GM18511 (cell line): Measurements from ENCODE around the gene ADGRB3.
"Not testable (repeated sequence)": the region's sequence is repeated elsewhere in the genome, so short reads cannot be mapped to it uniquely, and the experiment has no call there.

Experiments
- ATAC-seq: cut with Tn5 transposase; IDR thresholded peaks from one replicate; pipeline ENCODE4 v1.9.1; 2021; ENCODE audit warnings: mild to moderate bottlenecking, moderate library complexity; ENCODE audit not compliant: unreplicated experiment

Gene ADGRB3

DNA sequence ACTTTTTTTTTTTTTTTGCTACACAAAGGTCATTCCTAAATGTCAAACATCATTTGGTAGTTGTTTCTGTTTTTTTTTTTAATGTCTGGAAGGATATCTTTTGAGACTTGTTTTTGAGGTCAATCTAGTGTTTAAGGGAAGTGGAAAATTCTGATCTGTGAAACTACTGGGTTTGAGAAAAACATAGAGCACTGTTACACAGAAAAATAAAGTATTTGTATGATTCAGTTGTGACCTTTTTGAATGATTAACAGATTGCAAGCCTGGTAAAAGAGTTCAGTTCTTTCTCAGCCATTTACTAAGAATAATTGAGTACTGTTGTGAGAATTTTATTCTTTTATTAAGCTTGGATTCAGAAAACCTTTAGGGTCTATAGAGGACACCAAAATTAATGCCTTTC lies 276.7 kb downstream of the ADGRB3 start:
- no peak for ATAC-seq

DNA sequence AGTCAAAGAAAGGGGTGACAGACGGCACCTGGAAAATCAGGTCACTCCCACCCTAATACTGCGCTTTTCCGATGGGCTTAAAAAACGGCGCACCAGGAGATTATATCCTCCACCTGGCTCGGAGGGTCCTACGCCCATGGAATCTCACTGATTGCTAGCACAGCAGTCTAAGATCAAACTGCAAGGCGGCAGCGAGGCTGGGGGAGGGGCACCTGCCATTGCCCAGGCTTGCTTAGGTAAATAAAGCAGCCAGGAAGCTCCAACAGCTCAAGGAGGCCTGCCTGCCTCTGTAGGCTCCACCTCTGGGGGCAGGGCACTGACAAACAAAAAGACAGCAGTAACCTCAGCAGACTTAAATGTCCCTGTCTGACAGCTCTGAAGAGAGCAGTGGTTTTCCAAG lies 277.7 kb downstream of the ADGRB3 start:
- not testable (repeated sequence) for ATAC-seq

DNA sequence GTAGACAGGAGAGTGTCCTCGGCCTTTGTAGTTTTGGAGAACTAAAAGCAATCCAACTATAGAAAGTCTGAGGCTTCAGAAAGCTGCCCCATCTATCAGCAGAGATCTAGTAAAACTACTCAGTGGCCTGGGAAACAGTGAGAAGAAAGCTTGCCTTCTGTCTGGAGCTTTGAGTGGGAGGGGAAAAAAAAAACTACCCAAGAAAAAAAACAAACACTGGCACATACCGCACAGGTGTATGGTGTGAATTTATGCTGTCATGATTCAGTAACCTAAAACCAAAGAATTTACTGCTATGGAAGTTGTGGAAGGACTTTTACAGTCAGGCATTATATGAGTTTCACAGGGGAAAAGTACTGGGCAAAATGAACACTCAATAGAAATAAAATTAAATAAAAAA lies 280.5 kb downstream of the ADGRB3 start:
- ATAC-seq, result no peak

DNA sequence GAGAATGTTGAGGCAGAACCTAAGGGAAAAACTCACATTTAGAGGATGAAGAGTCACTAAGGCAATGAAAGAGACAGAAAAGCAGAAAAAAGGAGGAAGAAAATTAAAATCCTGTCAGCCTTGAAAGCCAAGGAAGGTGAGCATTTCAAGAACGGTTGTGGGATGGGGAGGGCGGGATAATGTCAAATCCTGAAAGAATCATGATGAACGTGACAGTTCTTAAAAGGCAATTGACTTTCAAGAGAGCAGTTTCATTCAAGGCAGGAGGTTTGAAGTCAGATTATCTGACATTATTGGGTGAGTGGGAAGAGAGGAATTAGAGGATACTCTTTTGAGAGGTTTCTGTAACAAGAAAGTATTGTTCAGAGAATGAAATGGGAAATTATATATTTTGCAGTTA lies 284.5 kb downstream of the ADGRB3 start:
- no peak for ATAC-seq

DNA sequence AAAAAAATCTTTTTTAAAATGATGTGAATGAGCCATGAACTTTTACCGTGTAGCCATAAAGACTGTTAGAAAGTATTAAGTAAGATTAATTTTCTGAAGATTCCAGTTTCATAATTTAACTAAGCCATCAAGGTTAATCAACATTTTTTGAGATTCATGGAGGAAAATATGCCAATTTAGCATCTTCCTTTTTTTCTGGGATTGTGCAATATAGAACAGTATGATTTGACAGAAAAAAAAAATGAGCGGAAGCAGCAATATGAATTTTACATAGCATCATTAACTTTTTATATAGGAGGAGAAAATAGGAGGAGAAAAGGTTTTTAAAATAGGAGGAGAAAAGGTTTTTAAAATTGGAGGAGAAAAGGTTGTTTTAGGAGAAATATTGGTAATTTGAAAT lies 306.3 kb downstream of the ADGRB3 start:
- no peak for ATAC-seq

DNA sequence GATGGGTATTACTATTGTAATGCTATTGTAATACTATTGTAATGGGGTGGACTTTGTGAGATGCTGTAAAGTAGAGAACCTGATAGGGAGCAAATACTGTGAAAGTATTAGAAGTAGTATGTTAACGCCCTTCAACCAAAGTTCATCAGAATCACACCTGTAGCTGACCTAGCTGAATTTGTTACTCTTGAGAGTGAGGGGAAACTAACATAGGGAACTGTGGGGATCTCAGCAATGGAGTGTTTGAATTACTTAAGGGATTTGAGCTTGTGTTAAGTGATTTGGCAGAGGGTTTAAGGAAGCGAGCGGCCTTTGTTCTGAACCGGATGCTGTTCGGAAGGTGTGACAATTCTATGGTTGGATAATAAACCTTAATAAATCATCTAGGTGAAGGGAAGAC lies 312.6 kb downstream of the ADGRB3 start:
- ATAC-seq, result no peak

DNA sequence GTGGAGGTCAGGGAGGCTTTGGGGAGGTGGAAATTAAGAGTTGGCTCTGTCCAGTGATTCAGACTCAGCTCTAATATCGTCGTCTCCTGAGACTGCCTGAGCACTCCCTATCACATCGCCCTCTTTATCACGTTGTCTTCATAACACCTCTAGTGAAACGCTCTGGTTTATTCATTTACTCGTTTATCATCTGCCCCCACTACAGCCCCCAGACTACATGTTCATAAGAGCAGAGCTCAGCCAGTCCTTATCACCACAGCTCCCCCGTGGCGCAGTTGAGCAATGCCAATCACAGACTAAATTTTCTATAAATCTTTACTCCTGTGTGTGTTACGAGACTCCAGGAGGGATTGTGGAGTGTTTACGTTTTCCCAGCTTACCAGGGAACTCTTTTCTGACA lies 316.2 kb downstream of the ADGRB3 start:
- ATAC-seq, result no peak

DNA sequence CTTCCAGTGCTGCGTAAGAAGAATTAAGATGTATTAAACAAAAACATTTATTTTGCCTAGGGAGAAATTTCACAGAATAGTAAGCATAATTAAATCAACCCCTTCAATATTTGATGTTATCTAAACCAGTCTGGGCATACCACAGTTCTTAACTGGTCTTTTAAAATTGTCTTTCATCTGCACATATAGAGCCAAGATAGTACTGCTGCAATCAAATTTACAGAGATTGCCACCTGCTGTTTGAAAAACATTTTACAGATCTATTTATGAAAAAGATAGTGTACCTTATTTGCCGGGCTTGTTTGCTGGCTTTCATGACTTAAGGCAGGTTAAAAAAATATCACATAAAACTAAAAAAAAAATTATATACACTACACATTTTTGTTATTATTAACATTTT lies 323.2 kb downstream of the ADGRB3 start:
- ATAC-seq, result no peak

DNA sequence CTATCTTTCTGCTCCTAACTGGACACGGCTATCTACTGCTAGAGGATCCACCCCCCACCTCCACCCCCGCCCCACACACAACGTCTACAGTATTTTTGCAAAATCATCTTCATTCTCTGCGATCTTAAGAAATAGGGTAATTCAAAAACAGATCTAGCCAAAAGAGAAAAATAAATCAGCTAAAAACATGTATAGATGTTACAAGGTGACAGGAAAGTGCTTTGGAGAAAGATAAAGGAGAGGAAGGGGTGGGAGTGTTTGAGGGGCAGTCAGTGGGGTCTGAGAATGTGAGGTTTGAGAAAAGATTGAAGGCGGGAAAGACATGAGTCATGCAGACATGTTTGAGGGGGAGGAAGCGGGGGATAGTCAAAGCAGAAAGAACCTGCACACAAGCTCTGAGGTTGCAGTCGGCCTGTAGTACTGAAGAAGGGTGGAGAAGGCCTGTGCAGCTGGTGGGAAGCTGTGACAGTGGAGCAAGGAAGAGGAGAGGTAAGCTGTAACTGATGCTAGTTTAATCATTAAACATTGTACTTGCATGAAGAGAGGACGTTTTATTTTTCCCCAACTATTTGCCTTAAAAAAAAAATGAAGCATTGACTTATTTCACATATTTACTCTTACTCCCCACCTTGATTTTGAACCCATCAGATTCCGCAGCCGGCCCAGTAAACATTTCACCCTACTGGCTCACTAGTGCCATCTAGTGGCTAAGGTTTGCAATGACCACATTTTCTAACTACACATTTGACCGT lies 332.6 kb downstream of the ADGRB3 start:
- ATAC-seq, result peak; percentile 83

DNA sequence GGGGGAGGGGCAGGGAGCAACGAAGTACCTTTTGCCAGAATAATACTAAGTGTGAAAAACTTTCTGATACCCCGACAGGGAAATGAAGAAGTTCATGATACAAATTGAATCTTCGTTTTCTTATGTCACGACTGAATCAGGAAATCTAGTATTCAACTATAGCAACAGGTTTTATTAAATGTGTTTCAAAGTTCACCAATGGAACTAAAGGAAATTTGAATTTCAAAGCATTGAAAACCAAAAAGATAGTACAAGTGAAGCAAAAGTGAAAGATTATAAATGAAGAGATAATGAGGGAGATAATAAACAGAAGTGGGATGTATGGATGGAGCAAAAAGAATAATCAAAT lies 333.2 kb downstream of the ADGRB3 start:
- no peak for ATAC-seq

DNA sequence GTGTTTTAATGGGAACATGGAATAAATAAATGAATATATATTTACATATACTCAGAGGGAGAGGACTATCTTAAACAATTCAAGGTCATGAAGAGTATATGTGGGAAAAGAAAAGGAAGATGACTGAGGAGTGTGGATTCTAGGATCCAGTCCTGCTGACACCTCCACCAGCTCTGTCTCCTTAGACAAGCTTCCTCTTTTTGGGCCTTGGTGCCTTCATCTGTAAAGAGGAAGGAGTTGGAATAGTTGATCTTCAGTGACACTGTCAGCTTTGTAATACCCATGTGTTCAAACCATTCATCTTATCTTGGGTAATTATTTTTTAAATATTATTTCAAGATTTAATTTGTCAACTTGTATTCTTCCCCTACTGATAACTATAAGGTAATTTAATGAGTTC lies 338.0 kb downstream of the ADGRB3 start:
- no peak for ATAC-seq

DNA sequence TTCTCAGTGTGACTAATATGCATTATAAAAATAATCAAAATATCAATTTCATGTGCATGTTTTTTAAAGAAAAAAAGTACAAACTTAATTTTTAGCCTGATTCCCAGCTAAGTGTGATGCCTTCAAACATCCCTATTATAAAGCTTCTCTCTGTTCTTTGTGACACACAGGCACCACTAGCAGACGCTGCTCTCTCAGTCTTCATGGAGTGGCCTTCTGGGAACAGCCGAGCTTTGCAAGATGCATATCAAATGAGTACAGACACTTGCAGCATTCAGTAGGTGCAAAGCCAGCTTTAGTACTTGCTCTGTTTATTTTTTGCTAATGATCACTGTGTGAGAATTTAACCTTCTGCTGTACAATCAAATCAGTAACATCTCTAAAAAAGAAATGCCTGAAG lies 340.0 kb downstream of the ADGRB3 start:
- ATAC-seq, result no peak

DNA sequence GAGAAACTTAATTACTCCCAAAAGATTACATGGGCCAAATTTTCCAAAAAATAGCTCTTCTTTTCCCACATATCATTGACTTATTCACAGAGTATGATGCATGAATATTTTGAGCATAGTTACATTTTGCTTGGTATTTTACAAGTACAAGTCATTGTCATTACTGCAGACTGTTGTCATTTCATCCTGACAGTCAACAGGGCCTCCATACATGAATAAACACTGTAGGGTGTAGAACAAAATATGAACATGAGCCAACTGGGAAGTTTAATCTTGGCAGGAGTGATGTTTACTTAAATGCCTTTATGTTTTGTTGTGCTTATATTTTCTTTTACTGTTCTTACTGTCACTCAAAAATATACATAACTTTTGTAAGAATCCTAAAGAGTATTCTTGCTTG lies 340.7 kb downstream of the ADGRB3 start:
- ATAC-seq, result no peak

DNA sequence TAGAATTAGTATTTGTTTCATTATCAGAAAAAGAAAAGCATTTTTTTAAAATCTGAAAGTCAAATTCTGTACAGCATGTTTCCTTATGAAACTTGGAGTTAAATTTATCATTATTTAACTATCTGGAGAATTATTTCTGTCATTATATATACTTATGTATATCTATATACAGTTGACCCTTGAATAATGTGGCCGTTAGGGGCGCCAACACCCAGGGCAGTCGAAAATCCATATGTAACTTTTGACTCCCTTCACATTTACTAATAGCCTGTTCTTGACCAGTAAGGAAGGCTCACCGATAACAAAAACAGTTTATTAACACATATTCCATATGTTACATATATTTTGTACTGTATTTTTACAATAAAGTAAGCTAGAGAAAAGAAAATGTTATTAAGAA lies 341.2 kb downstream of the ADGRB3 start:
- ATAC-seq, result no peak

DNA sequence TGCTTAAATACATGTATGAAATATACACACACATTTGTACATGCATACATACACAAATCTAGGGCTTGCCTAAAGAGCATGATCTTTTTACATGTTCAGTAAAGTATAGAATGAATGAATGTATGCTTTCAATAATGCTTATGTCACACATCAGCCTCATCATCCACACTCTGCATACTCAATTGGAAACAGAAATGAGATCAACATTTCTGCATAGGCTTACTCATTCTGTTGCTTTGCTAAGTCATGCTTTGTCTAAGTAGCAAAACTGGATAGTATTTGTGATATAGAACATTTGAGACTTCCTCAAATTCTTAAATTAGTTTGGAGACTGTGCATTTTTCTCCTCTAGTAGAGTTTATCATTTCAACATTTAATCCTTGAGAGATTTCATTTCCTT lies 343.3 kb downstream of the ADGRB3 start:
- no peak for ATAC-seq

DNA sequence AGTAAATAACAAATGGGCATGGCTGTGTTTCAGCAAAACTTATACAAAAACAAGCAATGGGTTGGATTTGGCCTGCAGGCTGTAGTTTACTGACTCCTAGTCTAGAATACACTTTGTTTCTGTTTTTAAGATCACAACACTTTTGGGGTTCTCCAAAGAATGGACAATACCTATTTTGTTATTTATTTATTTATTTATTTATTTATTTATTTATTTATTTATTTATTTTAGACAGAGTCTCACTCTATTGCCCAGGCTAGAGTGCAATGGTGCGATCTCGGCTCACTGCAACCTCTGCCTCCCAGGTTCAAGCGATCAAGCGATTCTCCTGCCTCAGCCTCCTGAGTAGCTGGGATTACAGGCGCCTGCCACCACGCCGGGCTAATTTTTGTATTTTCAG lies 346.6 kb downstream of the ADGRB3 start:
- not testable (repeated sequence) for ATAC-seq

DNA sequence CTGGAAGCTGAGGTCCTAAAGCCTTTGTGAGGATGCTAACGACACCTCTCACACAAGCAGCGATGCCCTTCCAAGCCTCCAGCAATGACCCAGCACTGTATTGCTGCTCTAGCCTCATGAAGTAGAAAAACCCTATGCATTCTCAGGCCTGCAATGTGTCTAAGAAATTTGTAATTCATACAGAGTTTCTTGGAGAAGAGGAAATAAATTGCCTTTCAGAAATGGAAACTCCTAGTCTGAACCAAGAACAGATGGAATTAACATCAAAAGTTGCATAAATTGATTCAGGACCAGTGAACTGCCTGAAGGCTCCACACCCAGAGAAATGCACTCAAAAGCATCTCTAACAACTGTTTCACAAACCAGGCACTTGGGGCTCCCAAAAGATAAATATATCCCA lies 353.6 kb downstream of the ADGRB3 start:
- no peak for ATAC-seq

DNA sequence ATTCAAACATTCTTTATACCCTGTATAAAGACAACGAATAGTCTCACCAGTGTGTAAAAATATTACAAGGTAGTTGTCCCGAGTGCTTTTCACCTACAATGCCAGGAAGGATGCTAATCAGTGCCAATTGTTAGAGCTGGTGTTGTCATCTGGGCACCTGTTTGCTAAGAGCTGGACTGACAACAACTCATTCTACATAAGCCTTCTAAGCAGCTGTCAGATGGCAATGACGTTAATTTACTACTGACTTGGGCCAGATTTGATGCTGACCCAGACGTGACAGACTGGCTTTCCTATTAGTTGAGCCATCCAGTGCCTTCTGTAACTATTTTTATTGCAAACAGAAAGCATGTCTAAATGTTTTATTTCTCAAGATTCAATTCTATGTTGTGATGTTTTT lies 355.2 kb downstream of the ADGRB3 start:
- no peak for ATAC-seq

DNA sequence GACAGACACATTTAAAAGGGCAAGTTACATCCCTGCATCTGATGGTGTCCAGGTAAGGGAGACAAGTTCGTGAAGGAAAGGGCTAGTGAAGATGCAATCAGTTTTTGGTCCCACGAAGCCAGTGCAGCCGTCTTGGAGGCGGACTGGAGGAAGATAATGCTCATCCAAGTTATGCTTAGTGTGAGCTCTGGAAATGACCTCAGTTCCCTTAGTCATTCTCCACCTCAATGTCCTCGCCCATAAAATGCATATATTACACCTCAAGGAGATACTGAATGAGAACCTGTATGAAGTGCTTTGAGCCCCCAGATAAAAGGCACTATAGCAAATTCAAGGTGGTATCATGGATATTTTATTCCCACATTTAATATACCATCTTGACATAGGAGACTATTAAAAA lies 358.8 kb downstream of the ADGRB3 start:
- ATAC-seq, result no peak

DNA sequence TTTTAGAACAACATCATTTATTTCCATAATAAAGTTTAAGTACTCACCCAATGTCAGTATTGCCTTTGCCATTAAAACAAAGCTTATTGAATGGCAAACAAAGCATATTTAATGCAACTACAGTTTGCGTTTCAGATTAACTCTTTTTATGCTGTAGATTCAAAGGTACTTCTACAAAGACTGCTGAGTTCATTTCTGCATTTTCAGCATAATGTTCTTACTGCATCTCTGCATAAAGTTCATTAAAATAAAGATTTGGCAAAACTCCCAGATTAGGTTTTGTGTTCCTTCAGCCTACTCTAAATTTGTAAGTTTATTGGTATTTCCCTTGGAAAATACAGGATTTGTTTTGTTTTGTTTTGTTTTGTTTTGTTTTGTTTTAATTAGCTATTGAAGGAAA lies 359.4 kb downstream of the ADGRB3 start:
- ATAC-seq, result no peak

DNA sequence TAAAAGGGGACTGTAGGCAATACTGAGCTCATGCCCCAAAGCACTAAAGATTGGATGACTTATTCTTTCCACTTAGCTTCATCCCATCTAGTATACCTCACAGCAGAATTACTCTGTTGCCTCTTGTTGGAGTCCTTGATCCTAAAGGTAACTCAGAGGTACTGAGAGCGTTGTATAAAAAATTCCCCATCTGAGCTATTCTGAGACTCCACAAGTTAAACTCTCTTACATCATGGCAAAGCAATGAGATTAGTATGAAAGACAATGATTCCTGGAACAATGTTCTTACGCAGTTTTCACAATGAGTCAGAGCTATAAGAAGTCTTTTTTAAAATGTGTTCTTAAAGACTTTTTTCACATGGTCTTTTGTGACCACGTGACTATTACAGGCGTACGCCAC lies 370.1 kb downstream of the ADGRB3 start:
- no peak for ATAC-seq

DNA sequence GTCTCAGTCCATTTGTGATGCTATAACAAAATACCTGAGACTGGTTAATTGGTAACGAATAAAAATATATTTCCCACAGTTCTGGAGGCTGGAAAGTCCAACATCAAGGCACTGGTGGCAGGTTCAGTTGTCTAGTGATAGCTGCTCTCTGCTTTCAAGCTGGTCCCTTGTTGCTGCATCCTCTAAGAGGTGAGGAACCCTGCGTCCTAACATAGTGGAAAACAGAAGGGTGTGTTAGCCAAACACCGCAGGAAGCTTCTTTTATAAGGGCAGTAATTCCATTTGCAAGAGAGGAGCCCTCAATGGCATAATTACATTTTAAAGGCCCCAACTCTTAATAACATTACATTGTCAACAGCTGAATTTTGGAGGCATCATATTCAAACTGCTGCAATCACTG lies 372.7 kb downstream of the ADGRB3 start:
- ATAC-seq, result no peak

DNA sequence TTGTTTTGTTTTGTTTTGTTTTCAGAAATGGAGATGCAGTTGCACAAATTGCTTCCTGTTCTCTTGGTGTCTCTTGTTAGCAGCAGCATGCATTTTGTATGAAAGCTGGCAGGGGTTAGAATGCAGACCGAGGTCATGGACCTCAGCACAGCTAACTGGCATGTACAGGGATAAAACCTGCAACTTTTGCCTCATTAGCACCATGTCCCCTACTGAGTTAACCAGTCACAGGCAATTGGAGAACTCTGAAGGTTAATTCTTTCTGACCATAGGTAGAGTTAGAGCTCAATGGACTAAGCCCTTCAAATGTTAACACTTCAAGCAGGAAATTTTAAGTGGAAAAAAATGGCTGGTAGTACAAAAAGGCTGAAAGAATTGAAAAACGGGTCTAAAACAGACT lies 377.1 kb downstream of the ADGRB3 start:
- no peak for ATAC-seq
